ENCODE results near the gene IGFBP3.

IGFBP3 gene

GRCh38 chr7:45911311-45911710 is 9.8 kb downstream of the IGFBP3 start:
- TF ChIP-seq CTCF (IDR thresholded peaks at IDR 0.05; ENCODE audit: control insufficient read depth, insufficient read depth, low read depth, low read length, missing control alignments) = no peak
- DNase-seq (ENCODE audit: low read depth) = no peak
- H3K4me3 ChIP-seq (ENCODE audit: control insufficient read depth, low read depth, low read length) = no peak overlapping the region

GRCh38 chr7:45910855-45911254 is 10.2 kb downstream of the IGFBP3 start:
- TF ChIP-seq CTCF (IDR thresholded peaks at IDR 0.05; ENCODE audit: control insufficient read depth, insufficient read depth, low read depth, low read length, missing control alignments) = no peak
- H3K4me3 ChIP-seq (ENCODE audit: control insufficient read depth, low read depth, low read length) = no peak overlapping the region
- no peak for DNase-seq (ENCODE audit: low read depth)

- DNase-seq (ENCODE audit: low read depth) = no peak
These were observed 11.5 kb downstream of the IGFBP3 start for GRCh38 chr7:45909561-45909960.

GRCh38 chr7:45902820-45903219 is 18.3 kb downstream of the IGFBP3 start:
- H3K4me3 ChIP-seq (ENCODE audit: control insufficient read depth, low read depth, low read length) = no peak overlapping the region
- TF ChIP-seq CTCF (IDR thresholded peaks at IDR 0.05; ENCODE audit: control insufficient read depth, insufficient read depth, low read depth, low read length, missing control alignments) = no peak
- no peak for DNase-seq (ENCODE audit: low read depth)

More at GRCh38 chr7:45909561-45909960, 11.5 kb downstream of the IGFBP3 start:
- TF ChIP-seq CTCF (IDR thresholded peaks at IDR 0.05; ENCODE audit: control insufficient read depth, insufficient read depth, low read depth, low read length, missing control alignments) = no peak
- no peak overlapping the region for H3K4me3 ChIP-seq (ENCODE audit: control insufficient read depth, low read depth, low read length)

GRCh38 chr7:45901566-45901965 is 19.5 kb downstream of the IGFBP3 start:
- no peak for TF ChIP-seq CTCF (IDR thresholded peaks at IDR 0.05; ENCODE audit: control insufficient read depth, insufficient read depth, low read depth, low read length, missing control alignments)
- H3K4me3 ChIP-seq (ENCODE audit: control insufficient read depth, low read depth, low read length) = no peak overlapping the region
- no peak for DNase-seq (ENCODE audit: low read depth)

GRCh38 chr7:45898222-45898621 is 22.9 kb downstream of the IGFBP3 start:
- DNase-seq (ENCODE audit: low read depth) = no peak
- TF ChIP-seq CTCF (IDR thresholded peaks at IDR 0.05; ENCODE audit: control insufficient read depth, insufficient read depth, low read depth, low read length, missing control alignments) = no peak
- no peak overlapping the region for H3K4me3 ChIP-seq (ENCODE audit: control insufficient read depth, low read depth, low read length)

All from AG09309 (cell line).